Measurements from ENCODE around the gene ANKRD11.
"Not testable (repeated sequence)": the region's sequence is repeated elsewhere in the genome, so short reads cannot be mapped to it uniquely, and the experiment has no call there.

Gene ANKRD11

GRCh38 chr16:89274561-89275283, 215.6 kb downstream of the ANKRD11 start:
- FAIRE-seq = no peak
- TF ChIP-seq PAX5 (IDR thresholded peaks at IDR 0.05; ENCODE audit: insufficient read depth, low read length, severe bottlenecking) (no peak), POLR2AphosphoS5 (IDR thresholded peaks at IDR 0.05; ENCODE audit: low read depth, low read length) (no peak), TAF1 (IDR thresholded peaks at IDR 0.05; ENCODE audit: low read depth, low read length) (no peak), POLR2A (IDR thresholded peaks at IDR 0.05; ENCODE audit: low read depth, low read length) (no peak), SPI1 (IDR thresholded peaks at IDR 0.05; ENCODE audit: low read depth, low read length) (no peak), POU2F2 (IDR thresholded peaks at IDR 0.05; ENCODE audit: low read depth, low read length) (no peak)

GRCh38 chr16:89273741-89274472, 216.5 kb downstream of the ANKRD11 start:
- TF ChIP-seq SPI1 (IDR thresholded peaks at IDR 0.05; ENCODE audit: low read depth, low read length) (no peak), PAX5 (IDR thresholded peaks at IDR 0.05; ENCODE audit: insufficient read depth, low read length, severe bottlenecking) (no peak), POLR2A (IDR thresholded peaks at IDR 0.05; ENCODE audit: low read depth, low read length) (no peak), POLR2AphosphoS5 (IDR thresholded peaks at IDR 0.05; ENCODE audit: low read depth, low read length) (no peak), TAF1 (IDR thresholded peaks at IDR 0.05; ENCODE audit: low read depth, low read length) (no peak), POU2F2 (IDR thresholded peaks at IDR 0.05; ENCODE audit: low read depth, low read length) (no peak)
- FAIRE-seq (no peak), DNase-seq (ENCODE audit: insufficient read length, low spot score) (no peak)

More at GRCh38 chr16:89274561-89275283, 215.6 kb downstream of the ANKRD11 start:
- no peak for DNase-seq (ENCODE audit: insufficient read length, low spot score)

- TF ChIP-seq PAX5 (IDR thresholded peaks at IDR 0.05; ENCODE audit: insufficient read depth, low read length, severe bottlenecking) (no peak), POU2F2 (IDR thresholded peaks at IDR 0.05; ENCODE audit: low read depth, low read length) (no peak), TAF1 (IDR thresholded peaks at IDR 0.05; ENCODE audit: low read depth, low read length) (no peak), POLR2AphosphoS5 (IDR thresholded peaks at IDR 0.05; ENCODE audit: low read depth, low read length) (no peak), POLR2A (IDR thresholded peaks at IDR 0.05; ENCODE audit: low read depth, low read length) (no peak), SPI1 (IDR thresholded peaks at IDR 0.05; ENCODE audit: low read depth, low read length) (no peak)
- no peak for DNase-seq (ENCODE audit: insufficient read length, low spot score)
- no peak for FAIRE-seq
Measured at GRCh38 chr16:89272631-89273030, 217.7 kb downstream of the ANKRD11 start.

GRCh38 chr16:89270666-89271345, 219.6 kb downstream of the ANKRD11 start:
- FAIRE-seq (no peak), DNase-seq (ENCODE audit: insufficient read length, low spot score) (no peak)
- no peak for TF ChIP-seq POLR2AphosphoS5 (IDR thresholded peaks at IDR 0.05; ENCODE audit: low read depth, low read length)
- TF ChIP-seq SPI1 (IDR thresholded peaks at IDR 0.05; ENCODE audit: low read depth, low read length) = no peak
- TF ChIP-seq PAX5 (IDR thresholded peaks at IDR 0.05; ENCODE audit: insufficient read depth, low read length, severe bottlenecking) = no peak
- no peak for TF ChIP-seq POLR2A (IDR thresholded peaks at IDR 0.05; ENCODE audit: low read depth, low read length)
- no peak for TF ChIP-seq POU2F2 (IDR thresholded peaks at IDR 0.05; ENCODE audit: low read depth, low read length)
- no peak for TF ChIP-seq TAF1 (IDR thresholded peaks at IDR 0.05; ENCODE audit: low read depth, low read length)

GRCh38 chr16:89269805-89270665, 220.3 kb downstream of the ANKRD11 start:
- FAIRE-seq = no peak
- TF ChIP-seq PAX5 (IDR thresholded peaks at IDR 0.05; ENCODE audit: insufficient read depth, low read length, severe bottlenecking) = no peak
- TF ChIP-seq SPI1 (IDR thresholded peaks at IDR 0.05; ENCODE audit: low read depth, low read length) = no peak
- TF ChIP-seq POLR2A (IDR thresholded peaks at IDR 0.05; ENCODE audit: low read depth, low read length) = no peak
- TF ChIP-seq TAF1 (IDR thresholded peaks at IDR 0.05; ENCODE audit: low read depth, low read length) = no peak
- no peak for TF ChIP-seq POLR2AphosphoS5 (IDR thresholded peaks at IDR 0.05; ENCODE audit: low read depth, low read length)
- no peak for TF ChIP-seq POU2F2 (IDR thresholded peaks at IDR 0.05; ENCODE audit: low read depth, low read length)
- no peak for DNase-seq (ENCODE audit: insufficient read length, low spot score)

DNA sequence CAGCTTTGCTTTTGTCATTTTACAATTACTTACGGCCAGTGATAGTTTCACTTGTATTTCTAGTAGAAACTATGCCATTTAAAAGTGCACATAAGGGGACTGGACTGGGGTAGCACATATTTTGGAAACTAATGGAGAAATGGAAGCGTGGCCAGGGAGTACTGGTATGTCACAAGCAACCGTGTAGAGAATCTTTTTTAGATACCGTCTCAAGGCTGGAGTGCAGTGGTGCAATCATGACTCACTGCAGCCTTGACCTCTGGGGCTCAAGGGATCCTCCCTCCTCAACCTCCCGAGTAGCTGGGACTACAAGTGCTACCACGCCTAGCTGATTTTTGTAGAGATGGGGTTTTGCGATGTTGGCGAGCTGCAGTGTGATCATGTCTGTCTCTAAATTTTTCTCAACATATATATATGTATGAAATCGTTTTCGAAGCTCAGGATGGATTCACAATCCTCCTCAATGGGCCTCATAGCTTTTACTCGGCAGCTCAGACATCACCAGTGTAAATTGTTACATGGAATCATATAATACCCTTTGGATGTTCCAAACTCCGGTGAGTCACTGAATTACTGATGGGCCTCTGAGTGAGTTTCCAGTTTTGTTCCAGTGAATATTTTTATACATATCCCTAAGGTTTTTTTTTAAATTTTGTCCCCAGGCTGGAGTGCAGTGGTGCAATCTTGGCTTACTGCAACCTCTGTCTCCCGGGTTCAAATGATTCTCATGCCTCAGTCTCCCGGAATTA, 221.2 kb downstream of the ANKRD11 start:
- FAIRE-seq (no peak), DNase-seq (ENCODE audit: insufficient read length, low spot score) (no peak)
- TF ChIP-seq POU2F2 (IDR thresholded peaks at IDR 0.05; ENCODE audit: low read depth, low read length) (no peak), TAF1 (IDR thresholded peaks at IDR 0.05; ENCODE audit: low read depth, low read length) (no peak), PAX5 (IDR thresholded peaks at IDR 0.05; ENCODE audit: insufficient read depth, low read length, severe bottlenecking) (no peak), POLR2AphosphoS5 (IDR thresholded peaks at IDR 0.05; ENCODE audit: low read depth, low read length) (no peak), POLR2A (IDR thresholded peaks at IDR 0.05; ENCODE audit: low read depth, low read length) (no peak)

GRCh38 chr16:89268585-89268984, 221.8 kb downstream of the ANKRD11 start:
- TF ChIP-seq POLR2AphosphoS5 (IDR thresholded peaks at IDR 0.05; ENCODE audit: low read depth, low read length) (no peak), POU2F2 (IDR thresholded peaks at IDR 0.05; ENCODE audit: low read depth, low read length) (no peak), TAF1 (IDR thresholded peaks at IDR 0.05; ENCODE audit: low read depth, low read length) (no peak), POLR2A (IDR thresholded peaks at IDR 0.05; ENCODE audit: low read depth, low read length) (no peak), PAX5 (IDR thresholded peaks at IDR 0.05; ENCODE audit: insufficient read depth, low read length, severe bottlenecking) (no peak), SPI1 (IDR thresholded peaks at IDR 0.05; ENCODE audit: low read depth, low read length) (no peak)
- no peak for FAIRE-seq

GRCh38 chr16:89267746-89268145, 222.6 kb downstream of the ANKRD11 start:
- FAIRE-seq = not testable (repeated sequence)

More at GRCh38 chr16:89268585-89268984, 221.8 kb downstream of the ANKRD11 start:
- DNase-seq (ENCODE audit: insufficient read length, low spot score) = no peak

More at GRCh38 chr16:89267746-89268145, 222.6 kb downstream of the ANKRD11 start:
- DNase-seq (ENCODE audit: insufficient read length, low spot score) = not testable (repeated sequence)
